Heart right ventricle (tissue), 16 donors: ENCODE measurements around the gene NAT9. TPM values are rescaled to one million over a fixed set of nuclear protein-coding genes. Genes with fewer than 3 reads are reported as not detected.

Source experiments
- ATAC-seq, 8 donors: fragments of 200-7000 bp; cut with Tn5 transposase; one replicate each; pipeline ENCODE4 v1.9.1; 2020; ENCODE audit warnings: mild to moderate bottlenecking in 8 of 8, moderate library complexity in 8 of 8, moderate number of reproducible peaks in 1 of 8
- DNase-seq, 2 donors: peaks; one replicate each; pipeline ENCODE4 v3.0.0-alpha.2; 2020
- H3K27ac ChIP-seq, 10 donors: fragments of 200-600 bp; sonication (generic) in 2 of 10; one replicate each; pipeline versions ENCODE4 v1.5.0 to v1.8.0; 2020 to 2022; ENCODE audit warnings: mild to moderate bottlenecking in 3 of 10
- H3K27me3 ChIP-seq, 7 donors: fragments of 200-600 bp; one replicate each; pipeline ENCODE4 v1.8.0; 2021 to 2022; ENCODE audit warnings: mild to moderate bottlenecking in 2 of 7
- H3K36me3 ChIP-seq, 9 donors: fragments of 200-600 bp; sonication (generic) in 1 of 9; one replicate each; pipeline versions ENCODE4 v1.5.0 to v1.8.0; 2020 to 2022; ENCODE audit warnings: mild to moderate bottlenecking in 2 of 9
- H3K4me1 ChIP-seq, 9 donors: fragments of 200-600 bp; sonication (generic) in 1 of 9; one replicate each; pipeline versions ENCODE4 v1.5.0 to v1.8.0; 2020 to 2022; ENCODE audit warnings: mild to moderate bottlenecking in 4 of 9
- H3K4me3 ChIP-seq, 10 donors: fragments of 200-600 bp; sonication (generic) in 2 of 10; one replicate each; pipeline versions ENCODE4 v1.5.0 to v1.8.0; 2020 to 2022; ENCODE audit warnings: mild to moderate bottlenecking in 7 of 10, moderate library complexity in 2 of 10
- H3K9me3 ChIP-seq, 11 donors: fragments of 200-600 bp in 10 of 11; sonication (generic) in 2 of 11; one replicate each; pipeline versions ENCODE4 v1.5.0 to v1.8.0; 2013 to 2022; ENCODE audit warnings: mild to moderate bottlenecking in 2 of 11, control low read depth in 1 of 11, moderate library complexity in 1 of 11
- CTCF ChIP-seq, 9 donors: fragments of 200-600 bp; sonication (generic) in 2 of 9; IDR thresholded peaks; one replicate each; pipeline versions ENCODE4 v1.5.0 to v1.8.0; 2021 to 2022; ENCODE audit warnings: antibody characterized with exemption in 9 of 9, mild to moderate bottlenecking in 5 of 9, moderate library complexity in 1 of 9
- WGBS, 2 donors: extraction: QIAGEN DNeasy Blood & Tissue Kit; methylation state at CpG; one replicate each; pipeline ENCODE4 v1.1.7; 2013; ENCODE audit warnings: inconsistent platforms in 1 of 2; 5-methylcytosine and 5-hydroxymethylcytosine counted together
- intact Hi-C, 10 donors: fragments of 100-400 bp; cut with DNase I; formaldehyde crosslinking; loops; one replicate each; pipeline versions ENCODE4 v1.11.1 to v1.14.2; 2022
- polyA plus RNA-seq, 2 donors: library from polyadenylated mRNA; stranded (reverse); fragments of 200-250 nt; gene quantifications; one replicate each; pipeline ENCODE4 v1.2.3, GENCODE V29; 2013
- total RNA-seq, 10 donors: library from RNA; stranded (reverse); fragmentation: NEBNext Ultra II Directional in 3 of 10; extraction: Animal tissue kit (Norgen Biotek cat#: 25700) in 3 of 10; gene quantifications; one replicate each; pipeline versions ENCODE4 v1.2.1 to v1.2.4, GENCODE V29; 2021 to 2023
- donor health status: Arrhythmogenic right ventricular cardiomyopathy.
- donor health status: ischemic (EF 13 %, LVEDD 7.1; RV severe dilation, severe dysfunction).
- donor health status: healthy with polysubstance abuse.
- donor health status: DM: no; HTN: yes; CAD: no.
- donor health status: DM: no; HTN: no; CAD: no.
- donor health status: ischemic (EF 25% LVEDD 6.9; RV normal size, moderate dysfunction).
- donor health status: ischemic (EF 25% LVEDD 5.7; RV mildly dilated, moderate dysfunction).
- donor health status: healthy.
- donor health status: DM: yes; HTN: yes; CAD: no.
- donor health status: Ischemic cardiomyopathy.
- donor health status: ischemic (EF 35%, LVEDD 5.7; RV mildly dilated, moderate dysfunction).
- donor health status: nonischemic (EF 11% LVEDD 7.7; RV severe dilation, severe dysfunction).
- donor health status: DM: yes; HTN: yes; CAD: no.
- donor health status: PGD.
- donor health status: ischemic (EF 29% LVEDD 5.4; RV normal size, mild dysfunction).
- donor health status: nonischemic (EF 23%, LVEDD 6.1; RV moderate dilation, normal function).

Gene NAT9
- total and polyA plus RNA-seq, 12 donors = 10.6 to 42.9 (median 17.1) TPM

- Histone ChIP-seq H3K36me3 (peaks cover 0 to 57% (median 3%) of the 10 kb centered on the region in 9 donors), H3K9me3 (no peaks in the 10 kb centered on the region), H3K4me3 (no peak overlapping the region), H3K27me3 (no peaks in the 10 kb centered on the region), H3K4me1 (peaks cover 0 to 37% (median 0%) of the 10 kb centered on the region in 9 donors), H3K27ac (peak overlapping the region in 1 of 10 donors; percentile 36)
- TF ChIP-seq CTCF (IDR thresholded peaks at IDR 0.05) = no peak
- DNase-seq (no peak), ATAC-seq (peak in 3 of 8 donors; percentile 20 to 49 (median 33))
- intact Hi-C loops = no loop called here
- 86% methylated on average over 16 of the region's 16 CpGs for WGBS, 2 donors
Measured at GRCh38 chr17:74786431-74787055, 10.4 kb upstream of the NAT9 start.

GRCh38 chr17:74785981-74786360, 9.8 kb upstream of the NAT9 start:
- ATAC-seq (no peak), DNase-seq (no peak)
- no peak overlapping the region for H3K4me3 ChIP-seq
- no peaks in the 10 kb centered on the region for H3K27me3 ChIP-seq
- H3K4me1 ChIP-seq = peaks cover 0 to 38% (median 0%) of the 10 kb centered on the region in 9 donors
- intact Hi-C loops = no loop called here
- H3K27ac ChIP-seq = peak overlapping the region in 1 of 10 donors; percentile 15
- no peak for TF ChIP-seq CTCF (IDR thresholded peaks at IDR 0.05)
- H3K9me3 ChIP-seq = no peaks in the 10 kb centered on the region
- 88 to 91% methylated on average over 9 of the region's 9 CpGs for WGBS, 2 donors
- peaks cover 0 to 60% (median 3%) of the 10 kb centered on the region in 9 donors for H3K36me3 ChIP-seq

- Histone ChIP-seq H3K4me1 (peaks cover 0 to 38% (median 0%) of the 10 kb centered on the region in 9 donors), H3K36me3 (peaks cover 0 to 60% (median 0%) of the 10 kb centered on the region in 9 donors), H3K27ac (no peak overlapping the region), H3K9me3 (no peaks in the 10 kb centered on the region), H3K4me3 (no peak overlapping the region), H3K27me3 (no peaks in the 10 kb centered on the region)
- intact Hi-C loops = no loop called here
- no peak for DNase-seq
- TF ChIP-seq CTCF (IDR thresholded peaks at IDR 0.05) = no peak
- 85 to 88% methylated on average over 21 of the region's 21 CpGs for WGBS, 2 donors
- ATAC-seq = peak in 1 of 8 donors; percentile 15
Measured at GRCh38 chr17:74785096-74785980, 9.2 kb upstream of the NAT9 start.

- Histone ChIP-seq H3K4me1 (peaks cover 0 to 41% (median 0%) of the 10 kb centered on the region in 9 donors), H3K36me3 (peaks cover 0 to 61% (median 0%) of the 10 kb centered on the region in 9 donors), H3K27ac (no peak overlapping the region), H3K27me3 (no peaks in the 10 kb centered on the region), H3K9me3 (no peaks in the 10 kb centered on the region), H3K4me3 (no peak overlapping the region)
- ATAC-seq = no peak
- WGBS, 2 donors = 80 to 86% methylated on average over 5 of the region's 5 CpGs
- intact Hi-C loops = loop anchor here in 3 of 10 donors (5.0 kb wide), 2 partner anchors 37 to 42 kb away; partner anchors contain the start of gene NHERF1 (in 2 of the 3)
- no peak for TF ChIP-seq CTCF (IDR thresholded peaks at IDR 0.05)
- DNase-seq = no peak
Measured at GRCh38 chr17:74784125-74784810, 8.1 kb upstream of the NAT9 start.
